Endothelial cell of umbilical vein (primary cell): Measurements from ENCODE around the gene CNPY1. TPM values are rescaled to one million over a fixed set of nuclear protein-coding genes. Genes with fewer than 3 reads are reported as not detected.

ENCODE experiments used
- BruUV-seq: library from RNA; stranded (reverse); fragments of 400-500 nt; replicated peaks from 2 replicates; lab custom pipeline; 2021; lab: Mats Ljungman, UMichigan
- CTCF ChIA-PET: fragments of 300-600, 350-600 bp; sonication (Branson Sonifier 250); formaldehyde crosslinking; loops from one replicate; lab custom pipeline; 2021; ENCODE audit warnings: antibody characterized with exemption, inconsistent platforms; lab: Charles Lee
- POLR2A ChIA-PET: fragments of 300-600, 350-600 bp; sonication (Branson Sonifier 250); formaldehyde crosslinking; loops from one replicate; lab custom pipeline; 2021; ENCODE audit warnings: antibody characterized with exemption, inconsistent platforms; lab: Charles Lee
- DNase-seq: peaks from one replicate; pipeline ENCODE4 v3.0.0-alpha.2; 2011; ENCODE audit warnings: low read depth, low spot score
- FAIRE-seq: peaks from 2 replicates; lab custom pipeline; 2011; peaks lifted over from hg19 to GRCh38; lab: Jason Lieb, UNC
- H2AFZ ChIP-seq: 2 replicates; pipeline ENCODE4 v1.6.0; 2012; ENCODE audit warnings: low read depth, low read length, control low read depth, inconsistent platforms
- H3K27ac ChIP-seq: 2 replicates; pipeline ENCODE4 v1.5.1; 2011; ENCODE audit warnings: low read depth, mild to moderate bottlenecking, control low read depth, low read length, moderate library complexity; ENCODE audit not compliant: insufficient read depth
- H3K27me3 ChIP-seq, 2 experiments: 2 replicates each; pipeline versions ENCODE4 v1.6.0 to v1.6.1; 2011; ENCODE audit warnings: low read length in 2 of 2, mixed read lengths in 1 of 2; ENCODE audit not compliant: control insufficient read depth in 2 of 2, insufficient read depth in 2 of 2
- H3K36me3 ChIP-seq, 2 experiments: 2 replicates in 1 of 2; 3 replicates in 1 of 2; pipeline ENCODE4 v1.5.1; 2011; ENCODE audit warnings: low read length in 2 of 2, mild to moderate bottlenecking in 1 of 2, moderate library complexity in 1 of 2; ENCODE audit not compliant: control insufficient read depth in 2 of 2, insufficient read depth in 2 of 2; ENCODE audit errors: extremely low read depth in 1 of 2
- H3K4me1 ChIP-seq: 3 replicates; pipeline ENCODE4 v1.5.1; 2011; ENCODE audit warnings: mild to moderate bottlenecking, low read length; ENCODE audit not compliant: control insufficient read depth, insufficient read depth; ENCODE audit errors: extremely low read depth
- H3K4me2 ChIP-seq: 2 replicates; pipeline ENCODE4 v1.6.1; 2011; ENCODE audit warnings: low read length, control low read depth, mixed read lengths; ENCODE audit not compliant: insufficient read depth
- H3K4me3 ChIP-seq, 3 experiments: fragments of 200-600 bp in 1 of 3; sonication (generic), shearing (Covaris generic) in 1 of 3; replicated peaks in 1 of 3; 2 replicates each; pipeline ENCODE4 v1.5.1; 2011 to 2016; ENCODE audit warnings: control low read depth in 3 of 3, low read length in 3 of 3, mild to moderate bottlenecking in 2 of 3, inconsistent platforms in 1 of 3, low read depth in 1 of 3, moderate library complexity in 1 of 3; ENCODE audit not compliant: insufficient read depth in 1 of 3
- H3K79me2 ChIP-seq: 2 replicates; pipeline ENCODE4 v1.6.0; 2012; ENCODE audit warnings: low read length, inconsistent platforms; ENCODE audit not compliant: control insufficient read depth, insufficient read depth
- H3K9ac ChIP-seq: replicated peaks from 2 replicates; pipeline ENCODE3; 2011; ENCODE audit warnings: low read length, control low read depth; ENCODE audit not compliant: insufficient read depth; ENCODE audit errors: extremely low read depth
- H3K9me1 ChIP-seq: replicated peaks from 3 replicates; pipeline ENCODE4 v1.6.0; 2011; ENCODE audit warnings: mild to moderate bottlenecking, low read length; ENCODE audit not compliant: control insufficient read depth, insufficient read depth; ENCODE audit errors: extremely low read depth
- H3K9me3 ChIP-seq: replicated peaks from 2 replicates; pipeline ENCODE4 v1.5.1; 2012; ENCODE audit warnings: low read length, inconsistent platforms; ENCODE audit not compliant: control insufficient read depth, insufficient read depth
- H4K20me1 ChIP-seq: replicated peaks from 2 replicates; pipeline ENCODE3; 2011; ENCODE audit warnings: mild to moderate bottlenecking, low read length; ENCODE audit not compliant: control insufficient read depth, insufficient read depth; ENCODE audit errors: extremely low read depth
- EZH2 ChIP-seq: IDR thresholded peaks from 2 replicates; pipeline ENCODE4 v1.6.1; 2012; ENCODE audit warnings: borderline replicate concordance, low read depth, mild to moderate bottlenecking, moderate library complexity, low read length, inconsistent platforms; ENCODE audit not compliant: severe bottlenecking
- JUN ChIP-seq: IDR thresholded peaks from 2 replicates; pipeline ENCODE4 v1.6.1; 2011; ENCODE audit warnings: borderline replicate concordance, low read depth; ENCODE audit not compliant: insufficient read length, insufficient read depth
- MYC ChIP-seq: IDR thresholded peaks from one replicate; pipeline ENCODE4 v1.6.1; 2011; ENCODE audit warnings: mild to moderate bottlenecking, low read depth, low read length
- POLR2A ChIP-seq: IDR thresholded peaks from 2 replicates; pipeline ENCODE4 v1.6.1; 2012; ENCODE audit warnings: low read depth, mild to moderate bottlenecking, control low read depth, low read length
- POLR2AphosphoS5 ChIP-seq: IDR thresholded peaks from 2 replicates; pipeline ENCODE4 v1.6.1; 2012; ENCODE audit warnings: low read depth, mild to moderate bottlenecking, control low read depth, low read length, moderate library complexity; ENCODE audit not compliant: insufficient read depth
- dilution Hi-C: fragments of 300-500 bp; cut with MboI; formaldehyde crosslinking; loops from one replicate; pipeline ENCODE4 v1.15.0; 2019; ENCODE audit warnings: low sequenced_read_pairs; ENCODE audit not compliant: extremely low pct_ligation_motif_present
- intact Hi-C: fragments of 100-400 bp; cut with micrococcal nuclease; formaldehyde crosslinking; loops from one replicate; pipeline ENCODE4 v1.10.0; 2022
- polyA plus RNA-seq, 4 experiments: library from polyadenylated mRNA; depleted of rRNA in 3 of 4; stranded (reverse) in 3 of 4; unstranded in 1 of 4; fragments of >200 nt; gene quantifications; 2 replicates each; pipeline versions ENCODE4 v1.2.1 to v1.2.3, GENCODE V29; 2011 to 2012; ENCODE audit warnings: missing spikeins in 1 of 4
- total RNA-seq: library from RNA; stranded (reverse); gene quantifications from 2 replicates; pipeline ENCODE4 v1.2.3, GENCODE V29; 2021

Gene CNPY1
- total and polyA plus RNA-seq, 2 donors (not counting 3 experiments of a cell fraction or from before 2014, with no cell fraction given): not detected

DNA sequence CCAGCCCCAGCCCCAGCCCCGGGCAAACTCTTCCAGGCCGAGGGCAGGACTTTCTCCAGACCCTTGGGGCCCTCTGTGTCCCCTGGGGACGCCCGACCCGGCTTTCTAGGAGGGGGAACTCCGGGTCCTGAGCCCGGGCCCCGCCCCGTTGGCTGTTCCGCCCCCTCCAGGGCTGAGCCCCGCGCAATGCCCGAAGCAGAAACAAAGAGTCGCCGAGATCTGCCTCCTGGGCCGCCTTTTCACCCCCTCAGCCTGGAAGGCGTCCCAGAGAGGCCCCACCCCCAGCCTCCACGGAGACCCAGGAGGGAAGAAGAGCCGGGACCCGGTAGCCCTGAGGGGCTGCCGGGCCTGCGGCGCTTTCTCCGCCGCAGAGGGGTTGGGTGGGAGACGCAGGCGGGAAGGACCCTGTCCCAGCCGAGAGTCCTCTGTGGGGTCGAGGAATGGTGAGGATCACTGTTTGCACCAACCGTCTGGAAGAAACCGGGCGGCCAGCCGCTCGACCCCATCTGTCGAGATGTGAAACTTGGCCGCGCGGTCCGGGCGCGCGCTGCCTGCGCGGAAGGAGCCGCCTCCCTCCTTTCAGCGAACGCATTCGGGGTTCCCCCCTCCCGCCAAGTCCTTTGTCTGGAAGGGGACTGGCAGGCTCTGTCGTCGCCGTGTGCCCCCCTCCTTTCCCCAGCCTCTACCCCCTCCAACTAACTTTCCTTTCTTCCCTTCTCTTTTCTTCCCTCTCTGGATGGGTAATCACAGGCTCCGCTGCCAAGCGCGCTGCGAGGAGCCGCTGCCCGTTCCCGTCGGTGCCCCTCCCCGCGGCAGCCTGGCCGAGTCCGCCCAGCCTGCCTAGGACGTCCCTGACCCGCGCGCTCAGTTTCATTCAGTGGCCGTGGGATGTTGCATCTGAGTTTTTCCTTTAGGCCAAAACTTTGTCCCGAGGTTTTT, 78.2 kb downstream of the CNPY1 start:
- TF ChIP-seq POLR2AphosphoS5 (no peak), JUN (no peak), MYC (no peak), EZH2 (peak; percentile 51), POLR2A (no peak)
- dilution Hi-C loops (no loop called here), intact Hi-C loops (no loop called here)
- POLR2A ChIA-PET: no interaction called here
- BruUV-seq: no TSS peak
- H3K9me1 ChIP-seq: no peaks in the 10 kb centered on the region
- H2AFZ ChIP-seq: no peak overlapping the region
- CTCF ChIA-PET: no interaction called here
- H3K9ac ChIP-seq: no peak overlapping the region
- DNase-seq: no peak
- H3K4me2 ChIP-seq: no peak overlapping the region
- no peak for FAIRE-seq
- no peaks in the 10 kb centered on the region for H3K4me1 ChIP-seq
- H3K27ac ChIP-seq: no peak overlapping the region
- H3K4me3 ChIP-seq: no peak overlapping the region
- no peaks in the 10 kb centered on the region for H4K20me1 ChIP-seq
- H3K36me3 ChIP-seq: no peaks in the 10 kb centered on the region
- H3K79me2 ChIP-seq: no peaks in the 10 kb centered on the region
- H3K9me3 ChIP-seq: no peaks in the 10 kb centered on the region
- peaks cover 85 to 100% of the 10 kb centered on the region in 2 experiments for H3K27me3 ChIP-seq
